HL-60/S4 (cell line): ENCODE measurements around the gene MUSK.
"Not testable (repeated sequence)": the region's sequence is repeated elsewhere in the genome, so short reads cannot be mapped to it uniquely, and the experiment has no call there.

Experiments
- in situ Hi-C: fragments of 300-500 bp; cut with MboI; formaldehyde crosslinking; loops from 2 replicates; pipeline ENCODE4 v1.14.3; 2022; ENCODE audit warnings: low sequenced_read_pairs

MUSK gene

GRCh38 chr9:110755179-110755578, 86.6 kb downstream of the MUSK start:
- in situ Hi-C loops = no loop called here

DNA sequence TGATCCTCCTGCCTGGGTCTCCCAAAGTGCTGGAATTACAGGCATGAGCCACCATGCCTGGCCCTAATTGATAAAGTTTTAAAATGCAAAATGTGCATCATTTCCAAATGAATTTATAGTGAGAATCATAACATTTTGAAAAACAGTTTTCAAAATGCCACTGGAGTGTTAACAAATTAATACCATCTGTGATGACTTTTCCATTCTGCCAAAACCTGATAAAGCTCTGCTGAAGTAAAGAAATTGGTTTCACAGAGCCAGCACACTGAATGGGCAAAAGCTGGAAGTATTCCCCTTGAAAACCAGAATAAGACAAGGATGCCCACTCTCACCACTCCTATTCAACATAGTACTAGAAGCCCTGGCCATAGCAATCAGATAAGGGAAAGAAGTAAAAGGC, 89.6 kb downstream of the MUSK start:
- in situ Hi-C loops = no loop called here

DNA sequence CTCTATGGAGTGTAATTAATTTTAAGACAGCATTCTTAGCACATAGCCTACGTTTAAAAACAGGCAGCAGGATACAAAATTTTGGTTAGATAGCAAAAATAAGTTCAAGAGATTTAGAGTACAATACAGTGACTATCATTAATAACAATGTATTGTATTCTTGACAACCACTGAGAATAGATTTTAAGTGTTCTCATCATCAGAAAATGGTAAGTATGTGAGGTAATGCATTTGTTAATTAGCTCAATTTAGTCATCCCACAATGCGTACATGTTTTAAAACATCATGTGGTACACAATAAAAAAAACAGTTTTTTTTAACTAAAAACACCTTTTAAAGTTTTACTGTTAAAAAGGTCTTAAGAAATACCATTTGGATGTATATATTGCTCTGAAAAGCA, 94.2 kb downstream of the MUSK start:
- in situ Hi-C loops = no loop called here

- in situ Hi-C loops = no loop called here
These were observed 95.0 kb downstream of the MUSK start for GRCh38 chr9:110763568-110763967.

GRCh38 chr9:110764006-110764405, 95.4 kb downstream of the MUSK start:
- in situ Hi-C loops = no loop called here

DNA sequence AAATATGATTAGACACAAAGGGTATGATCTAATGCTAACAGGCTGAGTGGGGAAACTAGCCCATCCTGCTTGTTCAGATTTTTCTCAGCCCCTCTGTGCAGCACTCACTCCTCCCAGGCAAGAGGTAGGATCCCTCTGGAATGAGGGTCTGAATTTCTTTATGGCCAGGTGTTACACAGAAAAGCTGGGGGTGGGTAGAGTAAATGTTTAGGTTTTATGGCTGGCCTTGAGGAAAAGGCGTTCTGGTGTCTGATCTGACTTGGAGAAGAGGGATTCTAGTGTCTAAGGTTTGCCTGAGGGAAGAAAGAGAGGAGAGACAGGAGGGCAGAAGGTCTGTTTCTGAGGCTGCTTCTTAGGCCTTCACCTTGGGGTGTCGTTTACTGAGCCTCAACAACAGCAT, 97.3 kb downstream of the MUSK start:
- in situ Hi-C loops = no loop called here

DNA sequence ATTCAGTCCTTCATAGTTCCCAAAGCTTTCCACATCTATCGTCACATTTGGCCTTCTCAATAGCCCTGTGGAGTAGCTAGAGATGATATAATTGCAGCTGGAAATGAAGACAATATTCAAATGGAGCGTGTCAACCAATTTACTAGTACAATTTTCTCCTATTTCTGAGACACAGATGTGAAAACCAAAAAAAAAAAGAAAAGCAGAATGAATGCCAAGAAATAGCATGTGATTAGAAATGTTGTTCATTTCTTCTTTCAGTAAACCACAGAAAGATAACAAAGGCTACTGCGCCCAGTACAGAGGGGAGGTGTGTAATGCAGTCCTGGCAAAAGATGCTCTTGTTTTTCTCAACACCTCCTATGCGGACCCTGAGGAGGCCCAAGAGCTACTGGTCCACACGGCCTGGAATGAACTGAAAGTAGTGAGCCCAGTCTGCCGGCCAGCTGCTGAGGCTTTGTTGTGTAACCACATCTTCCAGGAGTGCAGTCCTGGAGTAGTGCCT, 99.0 kb downstream of the MUSK start:
- in situ Hi-C loops = no loop called here

DNA sequence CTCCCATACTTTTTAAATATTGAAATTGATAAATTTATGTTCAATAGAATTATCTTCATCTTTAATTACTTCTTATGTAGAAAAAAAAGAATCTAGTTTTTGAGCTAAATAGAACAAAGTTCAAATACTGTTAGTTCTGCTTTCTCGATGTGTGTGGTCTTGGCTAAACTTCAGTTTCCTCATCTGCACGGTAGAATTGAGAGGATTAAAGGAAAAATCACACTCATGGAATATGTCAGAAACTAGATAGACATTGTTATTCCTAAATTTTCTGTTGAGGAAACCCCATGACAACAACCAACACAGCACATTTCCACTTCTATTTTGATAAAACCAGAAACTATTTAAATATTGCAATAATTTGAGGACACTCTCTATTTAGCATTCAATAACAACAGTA, 100.3 kb downstream of the MUSK start:
- in situ Hi-C loops = no loop called here

- in situ Hi-C loops = no loop called here
These were observed 101.1 kb downstream of the MUSK start for GRCh38 chr9:110769667-110770066.

DNA sequence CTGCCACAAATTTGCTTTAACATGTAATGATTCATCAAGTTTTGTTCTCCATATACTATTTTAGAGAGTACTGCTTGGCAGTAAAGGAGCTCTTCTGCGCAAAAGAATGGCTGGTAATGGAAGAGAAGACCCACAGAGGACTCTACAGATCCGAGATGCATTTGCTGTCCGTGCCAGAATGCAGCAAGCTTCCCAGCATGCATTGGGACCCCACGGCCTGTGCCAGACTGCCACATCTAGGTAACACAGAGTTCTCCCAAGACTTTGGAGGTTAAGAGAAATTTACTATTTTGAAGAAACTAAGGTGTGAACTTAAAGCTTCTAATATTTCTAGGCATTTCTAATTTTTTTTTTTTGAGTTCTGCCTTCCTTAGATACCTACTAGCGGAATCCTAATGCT, 107.1 kb downstream of the MUSK start:
- in situ Hi-C loops = no loop called here

DNA sequence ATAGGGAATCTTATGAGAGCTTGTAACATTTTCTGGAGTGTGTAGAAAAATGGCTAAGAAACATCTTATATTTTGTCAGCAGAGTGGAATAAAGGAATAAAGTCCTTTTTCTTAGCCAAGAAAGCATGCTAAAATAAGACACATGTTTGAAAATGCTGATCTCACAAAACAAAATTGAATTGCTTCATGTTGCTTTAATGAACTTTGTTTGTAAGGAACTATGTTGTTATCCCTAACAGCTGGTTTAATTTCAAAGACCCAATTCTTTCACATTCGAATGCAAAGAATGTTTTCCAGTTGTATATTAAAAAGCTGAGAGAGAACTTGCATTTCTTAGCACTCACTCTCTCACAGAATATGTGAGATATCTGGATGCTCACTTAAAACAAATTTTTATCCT, 107.6 kb downstream of the MUSK start:
- in situ Hi-C loops = no loop called here

GRCh38 chr9:110777196-110777875, 108.7 kb downstream of the MUSK start:
- in situ Hi-C loops = no loop called here

DNA sequence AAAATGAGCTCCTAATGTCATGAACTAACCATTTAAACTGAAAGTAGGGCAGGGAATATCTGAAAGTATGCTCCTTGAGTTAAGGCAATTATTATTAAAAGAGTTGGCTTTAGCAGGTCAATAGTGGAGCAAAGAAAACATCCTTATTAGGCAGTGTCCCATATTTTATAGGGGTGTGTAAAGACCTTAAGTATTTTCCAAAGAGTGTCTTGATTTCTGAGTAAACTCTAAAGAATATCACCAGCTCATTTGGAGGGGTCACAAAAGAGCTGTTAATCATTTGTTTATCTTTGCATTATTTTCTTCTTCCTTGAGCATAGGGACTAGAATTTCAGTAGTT, 109.3 kb downstream of the MUSK start:
- in situ Hi-C loops = no loop called here

GRCh38 chr9:110782701-110783100, 114.1 kb downstream of the MUSK start:
- in situ Hi-C loops = no loop called here

DNA sequence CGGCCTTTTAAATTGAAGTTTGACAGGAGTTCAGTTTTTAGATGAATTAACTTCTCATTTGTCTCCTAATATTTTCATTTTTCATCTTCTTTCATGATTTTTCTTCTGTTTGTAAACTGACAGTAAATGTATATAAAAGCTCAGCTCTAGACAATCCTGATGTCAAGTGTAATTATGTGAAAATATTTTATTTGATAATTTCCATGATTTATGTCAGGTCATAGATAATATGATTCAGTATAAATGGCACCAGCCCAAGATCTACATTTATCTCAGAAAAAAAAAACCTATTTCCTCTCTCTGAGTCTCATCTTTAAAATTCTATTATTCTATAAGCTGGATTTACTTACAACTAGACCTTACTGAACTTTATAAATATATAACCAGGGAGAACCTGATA, 115.7 kb downstream of the MUSK start:
- in situ Hi-C loops = no loop called here

- in situ Hi-C loops = no loop called here
These were observed 116.6 kb downstream of the MUSK start for GRCh38 chr9:110785166-110785565.

- in situ Hi-C loops = not testable (repeated sequence)
These were observed 119.8 kb downstream of the MUSK start for GRCh38 chr9:110788396-110788795.

GRCh38 chr9:110788871-110789270, 120.3 kb downstream of the MUSK start:
- in situ Hi-C loops = no loop called here

DNA sequence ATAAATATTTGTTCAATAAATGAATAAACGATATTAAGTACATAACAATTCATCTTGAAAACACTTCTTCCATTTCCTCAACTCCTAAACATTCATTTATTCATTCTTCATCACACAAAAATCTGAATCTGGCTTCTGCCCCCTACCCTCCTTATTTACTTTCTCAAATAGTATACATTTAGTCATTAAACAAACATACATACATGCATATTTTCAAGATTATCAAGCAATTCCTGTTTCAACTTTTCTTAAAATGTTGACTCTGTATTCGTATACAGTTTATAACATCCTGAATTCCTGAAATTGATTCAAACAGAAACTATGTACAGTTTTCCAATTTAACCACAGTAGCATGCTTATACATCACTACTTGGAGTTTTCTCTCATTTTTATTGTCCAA, 129.0 kb downstream of the MUSK start:
- in situ Hi-C loops = no loop called here

GRCh38 chr9:110799396-110799795, 130.8 kb downstream of the MUSK start:
- in situ Hi-C loops = no loop called here

DNA sequence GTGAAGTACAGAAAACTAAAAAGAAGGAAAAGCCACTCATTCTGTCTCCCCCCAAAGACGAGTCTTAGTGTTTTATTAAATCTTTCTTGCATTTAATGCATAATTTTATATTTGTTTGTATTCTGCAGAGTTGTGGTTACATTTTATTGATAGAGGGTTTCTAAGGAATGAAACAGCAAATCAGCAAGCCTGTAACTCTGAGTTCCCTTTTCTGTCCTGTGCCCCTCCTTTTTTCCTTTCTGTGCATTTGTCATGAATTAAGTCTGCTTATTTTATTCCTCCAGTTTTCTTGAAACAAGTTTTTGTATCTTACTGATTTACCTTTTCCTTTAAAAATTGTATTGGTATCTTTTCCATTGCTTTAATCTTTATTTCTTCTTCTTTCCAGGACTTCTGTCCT, 132.8 kb downstream of the MUSK start:
- in situ Hi-C loops = no loop called here

DNA sequence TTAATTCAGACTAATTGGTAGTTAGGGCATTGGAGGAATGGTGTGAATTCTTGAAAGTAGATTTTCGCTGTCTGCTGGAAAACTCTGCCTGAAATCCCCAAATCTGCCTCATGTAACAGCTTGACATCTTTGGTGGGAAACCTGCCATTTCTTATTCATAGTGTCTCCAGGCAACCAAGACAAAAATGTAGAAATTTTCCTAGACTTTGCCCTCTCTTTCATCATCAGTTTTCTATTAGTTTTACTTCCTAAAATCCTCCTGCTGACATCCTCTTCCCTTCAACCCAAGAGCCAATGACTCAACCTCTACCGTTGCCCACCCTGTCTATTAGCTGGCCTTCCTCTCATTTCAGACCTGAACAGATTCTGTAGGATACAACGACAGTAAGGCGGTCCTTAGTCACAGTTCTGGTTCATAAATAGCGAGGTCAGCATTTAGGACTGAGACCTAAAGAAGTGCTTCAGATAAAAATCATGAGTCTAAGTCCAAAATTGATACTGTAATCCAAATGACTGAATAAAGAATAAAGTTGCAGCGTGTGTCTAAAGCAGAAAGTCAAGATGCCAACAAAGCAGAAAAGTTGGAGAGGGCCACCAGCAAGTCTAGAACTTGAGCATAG, 133.9 kb downstream of the MUSK start:
- in situ Hi-C loops = no loop called here
